ENCODE results near the gene LBH.

GRCh38 chr2:30273574-30273929 lies 42.2 kb downstream of the LBH start:
- TF ChIP-seq CTCF (optimal IDR thresholded peaks at IDR 0.05 in 1 of 3, IDR thresholded peaks at IDR 0.05 in 1 of 3, conservative IDR thresholded peaks at IDR 0.05 in 1 of 3; ENCODE audit: extremely low read depth in 1 of 3, insufficient read depth in 2 of 3, low read length in 3 of 3) (no peak), EZH2 (IDR thresholded peaks at IDR 0.05; ENCODE audit: low read length) (no peak)
